HG02678 (cell line): ENCODE results near the gene PTPA.

ENCODE experiments used
- ATAC-seq: cut with Tn5 transposase; IDR thresholded peaks from one replicate; pipeline ENCODE4 v1.9.1; 2021; ENCODE audit warnings: mild to moderate bottlenecking, moderate library complexity; ENCODE audit not compliant: unreplicated experiment

The PTPA gene

GRCh38 chr9:129110740-129111527 is at the start of gene PTPA, which contains the start of gene CRAT:
Gene PTPA (plus strand): TSS chr9:129111415. CDS start chr9:129111601, 186 bp downstream.
Gene CRAT (minus strand): TSS chr9:129110793. CDS start chr9:129110509, 284 bp downstream.
- peak; percentile 80 for ATAC-seq

DNA sequence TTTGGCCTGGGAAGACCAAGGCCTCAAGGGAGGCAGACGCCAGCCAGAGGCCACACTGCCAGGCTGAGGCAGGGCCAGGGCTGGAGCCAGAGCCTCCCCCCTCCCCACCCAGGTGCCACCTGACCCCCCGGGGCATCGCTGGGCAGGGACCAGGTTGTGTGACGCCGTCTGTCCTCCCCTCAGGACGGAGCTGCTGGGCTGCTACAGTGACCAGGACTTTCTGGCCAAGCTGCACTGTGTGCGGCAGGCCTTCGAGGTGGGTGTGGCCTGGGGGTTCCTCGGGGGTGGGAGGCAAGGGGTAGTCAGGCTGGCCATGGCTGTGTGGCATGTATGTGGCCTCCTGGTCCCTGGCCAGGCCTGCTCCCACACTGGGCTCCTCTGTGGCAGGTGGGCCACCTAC is 48.2 kb upstream of the PTPA start:
- no peak for ATAC-seq

DNA sequence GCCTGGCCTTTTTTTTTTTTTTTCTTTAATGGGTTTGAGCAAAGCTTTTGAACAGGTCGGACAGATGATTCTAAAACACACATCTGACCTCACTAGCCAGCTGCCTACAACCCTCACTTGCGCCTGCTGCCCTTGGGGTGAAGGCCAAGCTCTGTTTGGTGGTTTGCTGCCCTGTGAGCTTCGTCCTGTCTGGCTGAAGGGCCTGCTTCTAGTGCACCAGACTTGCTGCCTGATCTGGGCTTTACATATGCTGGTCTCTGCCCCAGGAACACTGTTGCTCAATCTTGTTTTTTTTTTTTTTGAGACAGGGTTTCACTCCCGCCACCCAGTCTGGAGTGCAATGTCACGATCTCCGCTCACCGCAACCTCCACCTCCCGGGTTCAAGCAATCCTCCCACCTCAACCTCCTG is 46.7 kb upstream of the PTPA start:
- no peak for ATAC-seq

- no peak for ATAC-seq
Observed at GRCh38 chr9:129068110-129068509, 43.1 kb upstream of the PTPA start.

- peak; percentile 83 for ATAC-seq
Observed at GRCh38 chr9:129068990-129069861, 42.0 kb upstream of the PTPA start.

GRCh38 chr9:129069862-129070641 is 41.2 kb upstream of the PTPA start:
- no peak for ATAC-seq

GRCh38 chr9:129070696-129071525 is 40.3 kb upstream of the PTPA start:
- no peak for ATAC-seq

DNA sequence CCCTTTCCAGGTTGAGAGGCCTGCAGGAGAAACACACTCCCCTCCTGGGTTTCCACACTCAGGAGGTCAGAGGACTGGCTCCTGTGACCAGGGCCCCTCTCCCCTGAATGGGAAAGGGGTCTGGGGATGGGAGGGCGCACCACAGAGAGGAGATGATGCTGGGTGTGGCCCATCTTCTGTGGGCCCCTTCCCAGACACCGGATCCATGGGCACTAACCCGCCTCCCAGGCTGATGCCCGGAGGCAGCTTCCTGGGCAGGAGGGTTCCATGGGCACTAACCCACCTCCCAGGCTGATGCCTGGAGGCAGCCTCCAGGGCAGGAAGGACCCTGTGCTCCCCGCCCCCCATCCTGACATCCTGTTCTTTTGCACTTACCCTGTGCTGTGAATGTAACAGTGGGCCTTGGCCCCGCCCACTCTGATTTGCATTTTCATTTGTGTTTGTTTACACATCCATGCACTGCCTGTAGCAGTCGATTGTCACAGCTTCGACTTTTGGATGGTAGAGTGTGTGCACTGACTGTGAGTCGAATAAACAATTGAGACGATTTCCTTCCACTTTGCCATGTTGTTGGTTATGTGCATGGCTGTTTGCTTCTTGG is 39.6 kb upstream of the PTPA start:
- ATAC-seq: no peak

- ATAC-seq: no peak
Observed at GRCh38 chr9:129072171-129072570, 39.0 kb upstream of the PTPA start.

GRCh38 chr9:129073404-129073803 is 37.8 kb upstream of the PTPA start:
- no peak for ATAC-seq

DNA sequence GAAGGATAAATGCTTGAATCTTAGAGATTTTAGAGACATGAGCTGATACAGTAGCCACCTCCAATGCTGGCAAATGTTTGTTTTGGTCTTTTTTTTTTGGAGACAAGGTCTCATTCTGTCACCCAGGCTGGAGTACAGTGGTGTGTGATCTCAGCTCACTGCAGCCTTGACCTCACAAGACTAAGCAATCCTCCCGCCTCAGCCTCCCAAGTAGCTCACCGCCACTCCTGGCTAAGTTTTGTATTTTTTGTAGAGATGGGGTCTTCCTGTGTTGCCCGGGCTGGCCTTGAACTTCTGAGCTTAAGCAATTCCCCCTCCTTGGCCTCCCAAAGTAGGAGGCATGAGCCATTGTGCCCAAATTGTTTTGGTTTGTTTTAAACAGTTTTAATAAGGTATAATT is 37.1 kb upstream of the PTPA start:
- ATAC-seq: no peak

GRCh38 chr9:129075996-129076639 is 35.1 kb upstream of the PTPA start:
- ATAC-seq: no peak

DNA sequence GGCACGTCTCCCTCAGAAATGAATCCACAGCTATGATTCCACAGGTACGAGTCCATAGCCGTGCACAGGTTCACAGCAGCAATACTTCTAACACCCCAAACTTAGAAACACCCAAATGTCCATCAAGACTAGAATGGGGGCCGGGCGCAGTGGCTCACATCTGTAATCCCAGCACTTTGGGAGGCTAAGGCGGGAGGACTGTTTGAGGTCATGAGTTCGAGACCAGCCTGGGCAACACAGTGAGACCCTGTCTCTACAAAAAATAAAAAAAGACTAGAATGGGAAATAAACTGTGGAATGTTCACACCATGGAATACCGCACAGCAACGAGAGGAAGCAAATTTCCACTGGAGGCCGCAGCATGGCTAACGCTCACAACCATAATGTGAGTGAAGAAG is 34.6 kb upstream of the PTPA start:
- no peak for ATAC-seq

- ATAC-seq: no peak
Observed at GRCh38 chr9:129077236-129077635, 34.0 kb upstream of the PTPA start.

GRCh38 chr9:129078691-129079503 is 32.3 kb upstream of the PTPA start:
- no peak for ATAC-seq

DNA sequence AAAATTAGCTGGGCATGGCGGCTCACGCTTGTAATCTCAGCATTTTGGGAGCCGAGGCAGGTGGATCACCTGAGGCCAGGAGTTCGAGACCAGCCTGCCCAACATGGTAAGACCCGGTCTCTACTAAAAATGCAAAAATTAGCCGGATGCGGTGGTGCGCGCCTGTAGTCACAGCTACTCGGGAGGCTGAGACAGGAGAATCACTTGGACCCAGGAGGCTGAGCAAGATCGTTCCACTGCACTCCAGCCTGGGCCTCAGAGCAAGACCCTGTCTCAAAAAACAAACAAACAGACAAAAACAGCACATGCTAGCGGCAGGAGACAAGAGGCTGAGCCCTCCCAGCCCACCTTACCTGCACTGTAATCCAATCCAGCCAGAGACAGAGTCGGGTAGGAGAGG is 31.4 kb upstream of the PTPA start:
- ATAC-seq: no peak

GRCh38 chr9:129080298-129080600 is 31.0 kb upstream of the PTPA start:
- ATAC-seq: no peak

- ATAC-seq: peak; percentile 91
Observed at GRCh38 chr9:129080601-129081387, 30.4 kb upstream of the PTPA start, which contains the start of gene DOLPP1. Gene DOLPP1 (plus strand): TSS chr9:129081111. CDS start chr9:129081132, 21 bp downstream.
